ENCODE results near the gene DARS2. TPM values are rescaled to one million over a fixed set of nuclear protein-coding genes. Genes with fewer than 3 reads are reported as not detected.
"Not testable (repeated sequence)": the region's sequence is repeated elsewhere in the genome, so short reads cannot be mapped to it uniquely, and the experiment has no call there.

The DARS2 gene
- total RNA-seq, 1 experiment from 2014 or later, result 34.6 TPM

DNA sequence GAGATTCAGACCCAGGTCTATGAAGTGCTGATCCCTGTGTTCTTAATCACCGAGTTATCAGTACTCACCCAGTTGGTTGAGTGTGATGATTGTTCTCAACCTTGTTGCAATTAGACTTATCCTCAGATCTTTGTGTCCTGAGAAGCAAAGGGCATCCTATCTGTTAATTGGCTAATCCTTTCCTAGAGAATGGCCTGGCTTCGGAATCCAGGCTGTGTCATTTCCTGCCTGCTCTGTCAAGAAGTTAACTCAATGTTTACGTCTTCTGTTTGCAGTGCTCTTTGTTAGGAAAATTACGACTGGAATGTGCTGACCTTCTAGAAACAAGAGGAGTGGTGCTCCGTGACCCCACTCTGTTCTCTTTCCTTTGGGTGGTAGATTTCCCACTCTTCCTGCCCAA lies 28.6 kb downstream of the DARS2 start:
- no peaks in the 10 kb centered on the region for H3K4me1 Mint-ChIP-seq (ENCODE audit: insufficient read depth, unreplicated experiment)
- no TSS peak for BruUV-seq (replicated peaks)
- no peak overlapping the region for H3K4me3 Mint-ChIP-seq (ENCODE audit: unreplicated experiment)
- ChIA-PET CTCF (interaction anchor here (0.6 kb wide), 1 partner anchor 641 kb away, joined by 3 read pairs; no protein-coding TSS in a partner anchor), POLR2A (interaction anchor here (0.6 to 3.2 kb wide), 3 partner anchors 10 to 23 kb away, joined by 3 to 39 read pairs (median 7); no protein-coding TSS in a partner anchor)
- DNase-seq (ENCODE audit: unreplicated experiment), result peak; percentile 49
- H3K9me3 Mint-ChIP-seq (ENCODE audit: unreplicated experiment), result no peaks in the 10 kb centered on the region
- H3K27ac Mint-ChIP-seq (ENCODE audit: low read depth, unreplicated experiment), result peak overlapping the region; percentile 25
- peaks cover 78% of the 10 kb centered on the region for H3K36me3 Mint-ChIP-seq (ENCODE audit: insufficient read depth, unreplicated experiment)
- no peaks in the 10 kb centered on the region for H3K27me3 Mint-ChIP-seq (ENCODE audit: insufficient read depth, unreplicated experiment)
- TF ChIP-seq, protein P1, sequence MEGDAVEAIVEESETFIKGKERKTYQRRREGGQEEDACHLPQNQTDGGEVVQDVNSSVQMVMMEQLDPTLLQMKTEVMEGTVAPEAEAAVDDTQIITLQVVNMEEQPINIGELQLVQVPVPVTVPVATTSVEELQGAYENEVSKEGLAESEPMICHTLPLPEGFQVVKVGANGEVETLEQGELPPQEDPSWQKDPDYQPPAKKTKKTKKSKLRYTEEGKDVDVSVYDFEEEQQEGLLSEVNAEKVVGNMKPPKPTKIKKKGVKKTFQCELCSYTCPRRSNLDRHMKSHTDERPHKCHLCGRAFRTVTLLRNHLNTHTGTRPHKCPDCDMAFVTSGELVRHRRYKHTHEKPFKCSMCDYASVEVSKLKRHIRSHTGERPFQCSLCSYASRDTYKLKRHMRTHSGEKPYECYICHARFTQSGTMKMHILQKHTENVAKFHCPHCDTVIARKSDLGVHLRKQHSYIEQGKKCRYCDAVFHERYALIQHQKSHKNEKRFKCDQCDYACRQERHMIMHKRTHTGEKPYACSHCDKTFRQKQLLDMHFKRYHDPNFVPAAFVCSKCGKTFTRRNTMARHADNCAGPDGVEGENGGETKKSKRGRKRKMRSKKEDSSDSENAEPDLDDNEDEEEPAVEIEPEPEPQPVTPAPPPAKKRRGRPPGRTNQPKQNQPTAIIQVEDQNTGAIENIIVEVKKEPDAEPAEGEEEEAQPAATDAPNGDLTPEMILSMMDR (IDR thresholded peaks at IDR 0.05; ENCODE audit: unreplicated experiment), result no peak
- intact Hi-C loops (cut with micrococcal nuclease), result no loop called here

DNA sequence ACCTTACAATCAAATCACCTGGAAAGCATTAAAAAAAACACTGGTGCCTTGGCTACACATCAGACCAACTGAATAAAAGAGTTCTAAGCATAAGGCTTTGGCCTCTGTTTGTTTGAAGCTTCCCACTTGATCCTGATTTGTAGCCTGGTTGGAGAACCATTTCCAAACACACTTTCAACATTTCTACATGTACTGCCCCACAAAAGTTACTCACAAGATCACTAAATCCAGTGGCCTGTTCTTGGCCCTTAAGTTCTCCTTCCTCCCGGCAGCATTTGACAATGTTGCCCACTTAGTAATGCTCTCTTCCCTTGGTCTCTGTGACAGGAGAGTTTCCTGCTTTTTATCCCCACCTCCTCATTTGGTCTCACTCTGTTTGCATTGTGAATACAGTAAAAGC lies 31.5 kb downstream of the DARS2 start:
- no peaks in the 10 kb centered on the region for H3K4me1 Mint-ChIP-seq (ENCODE audit: insufficient read depth, unreplicated experiment)
- CTCF ChIA-PET, result interaction anchor here (0.6 to 1.2 kb wide), 3 partner anchors 27 to 1259 kb away, joined by 3 to 4 read pairs (median 3); no protein-coding TSS in a partner anchor
- peak overlapping the region; percentile 57 for H3K27ac Mint-ChIP-seq (ENCODE audit: low read depth, unreplicated experiment)
- H3K27me3 Mint-ChIP-seq (ENCODE audit: insufficient read depth, unreplicated experiment), result no peaks in the 10 kb centered on the region
- POLR2A ChIA-PET, result interaction anchor here (0.6 to 4.4 kb wide), 4 partner anchors 10 to 378 kb away, joined by 3 to 31 read pairs (median 14); partner anchors contain the start of genes GAS5 and ZBTB37
- DNase-seq (ENCODE audit: unreplicated experiment), result no peak
- no TSS peak for BruUV-seq (replicated peaks)
- TF ChIP-seq, protein P1 (IDR thresholded peaks at IDR 0.05; ENCODE audit: unreplicated experiment), result no peak
- intact Hi-C loops (cut with micrococcal nuclease), result no loop called here
- H3K4me3 Mint-ChIP-seq (ENCODE audit: unreplicated experiment), result no peak overlapping the region
- no peaks in the 10 kb centered on the region for H3K9me3 Mint-ChIP-seq (ENCODE audit: unreplicated experiment)
- peaks cover 81% of the 10 kb centered on the region for H3K36me3 Mint-ChIP-seq (ENCODE audit: insufficient read depth, unreplicated experiment)

DNA sequence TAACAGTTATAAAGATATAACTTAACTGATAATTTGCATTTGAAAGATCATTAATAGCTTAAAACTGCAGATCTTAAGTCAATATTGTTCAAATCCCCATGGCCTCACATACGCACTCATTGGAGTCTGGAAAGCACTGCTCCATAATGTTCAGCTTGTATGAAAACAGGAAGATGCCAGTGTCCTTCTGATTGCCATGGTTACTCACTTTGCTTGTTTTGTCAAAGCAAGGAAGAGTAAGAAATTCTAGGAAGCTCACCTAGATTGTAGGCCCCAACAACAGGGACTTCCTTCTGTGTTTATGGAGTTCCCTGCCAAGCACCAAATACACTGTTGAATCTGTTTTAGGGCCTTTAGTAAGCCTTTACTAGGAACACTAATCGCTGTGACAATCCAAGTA lies 32.4 kb downstream of the DARS2 start:
- Mint-ChIP-seq H3K36me3 (ENCODE audit: insufficient read depth, unreplicated experiment) (peaks cover 79% of the 10 kb centered on the region), H3K27ac (ENCODE audit: low read depth, unreplicated experiment) (no peak overlapping the region), H3K4me1 (ENCODE audit: insufficient read depth, unreplicated experiment) (no peaks in the 10 kb centered on the region), H3K9me3 (ENCODE audit: unreplicated experiment) (no peaks in the 10 kb centered on the region), H3K4me3 (ENCODE audit: unreplicated experiment) (no peak overlapping the region), H3K27me3 (ENCODE audit: insufficient read depth, unreplicated experiment) (no peaks in the 10 kb centered on the region)
- no TSS peak for BruUV-seq (replicated peaks)
- CTCF ChIA-PET, result interaction anchor here (0.8 to 1.3 kb wide), 4 partner anchors 11 to 437 kb away, joined by 3 to 5 read pairs (median 4); no protein-coding TSS in a partner anchor
- intact Hi-C loops (cut with micrococcal nuclease), result no loop called here
- POLR2A ChIA-PET, result interaction anchor here (0.6 to 4.4 kb wide), 6 partner anchors 9 to 1198 kb away, joined by 3 to 31 read pairs (median 5); partner anchors contain the start of genes FASLG, GAS5 and ZBTB37
- no peak for DNase-seq (ENCODE audit: unreplicated experiment)
- TF ChIP-seq, protein P1 (IDR thresholded peaks at IDR 0.05; ENCODE audit: unreplicated experiment), result no peak

DNA sequence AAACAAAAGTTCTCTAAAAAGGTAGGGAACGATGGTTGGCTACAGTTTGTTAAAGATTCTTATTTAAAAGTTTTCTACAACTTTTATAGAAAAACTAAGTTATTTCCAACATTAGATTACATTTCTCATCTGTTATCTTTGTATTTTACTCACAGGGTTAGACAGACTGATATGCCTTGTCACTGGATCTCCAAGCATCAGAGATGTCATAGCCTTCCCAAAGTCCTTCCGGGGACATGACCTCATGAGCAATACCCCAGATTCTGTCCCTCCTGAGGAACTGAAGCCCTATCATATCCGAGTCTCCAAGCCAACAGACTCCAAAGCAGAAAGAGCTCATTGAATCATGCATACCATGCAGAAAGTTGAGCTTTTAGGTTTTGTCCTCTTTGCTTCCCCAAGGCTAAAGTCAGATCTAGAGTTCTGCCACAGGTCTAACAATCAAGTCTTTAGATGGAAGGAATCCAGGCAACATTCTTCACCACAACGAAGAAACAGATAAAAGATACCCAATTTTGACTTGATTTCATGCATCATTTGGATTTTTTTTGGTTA lies 33.0 kb downstream of the DARS2 start:
- Mint-ChIP-seq H3K27ac (ENCODE audit: low read depth, unreplicated experiment) (no peak overlapping the region), H3K4me3 (ENCODE audit: unreplicated experiment) (no peak overlapping the region), H3K9me3 (ENCODE audit: unreplicated experiment) (no peaks in the 10 kb centered on the region), H3K36me3 (ENCODE audit: insufficient read depth, unreplicated experiment) (peaks cover 82% of the 10 kb centered on the region), H3K4me1 (ENCODE audit: insufficient read depth, unreplicated experiment) (no peaks in the 10 kb centered on the region), H3K27me3 (ENCODE audit: insufficient read depth, unreplicated experiment) (no peaks in the 10 kb centered on the region)
- no peak for DNase-seq (ENCODE audit: unreplicated experiment)
- intact Hi-C loops (cut with micrococcal nuclease), result no loop called here
- ChIA-PET CTCF (interaction anchor here (0.6 to 1.3 kb wide), 6 partner anchors 11 to 1118 kb away, joined by 3 to 5 read pairs (median 3); no protein-coding TSS in a partner anchor), POLR2A (interaction anchor here (0.6 to 4.4 kb wide), 7 partner anchors 8 to 1198 kb away, joined by 3 to 31 read pairs (median 4); partner anchors contain the start of genes FASLG, GAS5 and ZBTB37)
- BruUV-seq (replicated peaks), result no TSS peak
- TF ChIP-seq, protein P1 (IDR thresholded peaks at IDR 0.05; ENCODE audit: unreplicated experiment), result no peak

DNA sequence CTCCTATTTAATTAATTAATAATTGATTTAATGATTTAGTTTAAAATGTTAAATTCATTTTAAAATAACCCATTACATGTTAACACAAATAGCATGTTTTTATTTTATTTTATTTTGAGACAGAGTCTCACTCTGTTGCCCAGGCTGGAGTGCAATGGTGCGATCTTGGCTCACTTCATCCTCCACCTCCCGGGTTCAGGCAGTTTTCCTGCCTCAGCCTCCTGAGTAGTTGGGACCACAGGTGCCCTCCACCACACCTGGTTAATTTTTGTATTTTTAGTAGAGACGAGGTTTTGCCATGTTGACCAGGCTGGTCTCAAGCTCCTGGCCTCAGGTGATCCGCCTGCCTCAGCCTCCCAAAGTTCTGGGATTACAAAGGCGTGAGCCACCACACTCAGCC lies 35.1 kb downstream of the DARS2 start:
- H3K27ac Mint-ChIP-seq (ENCODE audit: low read depth, unreplicated experiment), result peak overlapping the region; percentile 19
- BruUV-seq (replicated peaks); H3K4me3 Mint-ChIP-seq (ENCODE audit: unreplicated experiment); H3K4me1 Mint-ChIP-seq (ENCODE audit: insufficient read depth, unreplicated experiment); H3K27me3 Mint-ChIP-seq (ENCODE audit: insufficient read depth, unreplicated experiment); H3K9me3 Mint-ChIP-seq (ENCODE audit: unreplicated experiment); intact Hi-C loops (cut with micrococcal nuclease); DNase-seq (ENCODE audit: unreplicated experiment): not testable (repeated sequence)
- CTCF ChIA-PET, result interaction anchor here (0.8 to 2.3 kb wide), 2 partner anchors 9 to 347 kb away, joined by 3 to 5 read pairs; no protein-coding TSS in a partner anchor
- POLR2A ChIA-PET, result interaction anchor here (0.7 to 7.2 kb wide), 5 partner anchors 8 to 142 kb away, joined by 3 to 39 read pairs (median 5); partner anchors contain the start of genes GAS5 and ZBTB37
- H3K36me3 Mint-ChIP-seq (ENCODE audit: insufficient read depth, unreplicated experiment), result peaks cover 94% of the 10 kb centered on the region
